Kidney epithelial cell (primary cell): Measurements from ENCODE around the gene ZDHHC13. TPM values are rescaled to one million over a fixed set of nuclear protein-coding genes. Genes with fewer than 3 reads are reported as not detected.

Experiments
- DNase-seq: peaks from one replicate; pipeline ENCODE4 v3.0.0-alpha.2; 2010; ENCODE audit warnings: low read depth
- H3K27me3 ChIP-seq: 2 replicates; pipeline ENCODE4 v1.6.0; 2011; ENCODE audit warnings: low read length; ENCODE audit not compliant: control insufficient read depth, insufficient read depth
- H3K36me3 ChIP-seq: 2 replicates; pipeline ENCODE4 v1.5.1; 2011; ENCODE audit warnings: low read length; ENCODE audit not compliant: control insufficient read depth, insufficient read depth
- H3K4me3 ChIP-seq: 2 replicates; pipeline ENCODE4 v1.5.1; 2011; ENCODE audit warnings: low read depth, mild to moderate bottlenecking, control low read depth, low read length
- total RNA-seq: library from RNA; depleted of rRNA; stranded (reverse); fragments of >200 nt; gene quantifications from 2 replicates; pipeline ENCODE4 v1.2.3, GENCODE V29; 2015
- TF ChIP-seq, protein P1 (sequence below): IDR thresholded peaks from 2 replicates; pipeline ENCODE4 v1.5.1; 2011; ENCODE audit warnings: mild to moderate bottlenecking, moderate library complexity, low read length, control low read depth, inconsistent platforms; ENCODE audit not compliant: insufficient read depth, poor library complexity, severe bottlenecking

The ZDHHC13 gene
- total RNA-seq, 1 donor from 2014 or later = 23.3 TPM

DNA sequence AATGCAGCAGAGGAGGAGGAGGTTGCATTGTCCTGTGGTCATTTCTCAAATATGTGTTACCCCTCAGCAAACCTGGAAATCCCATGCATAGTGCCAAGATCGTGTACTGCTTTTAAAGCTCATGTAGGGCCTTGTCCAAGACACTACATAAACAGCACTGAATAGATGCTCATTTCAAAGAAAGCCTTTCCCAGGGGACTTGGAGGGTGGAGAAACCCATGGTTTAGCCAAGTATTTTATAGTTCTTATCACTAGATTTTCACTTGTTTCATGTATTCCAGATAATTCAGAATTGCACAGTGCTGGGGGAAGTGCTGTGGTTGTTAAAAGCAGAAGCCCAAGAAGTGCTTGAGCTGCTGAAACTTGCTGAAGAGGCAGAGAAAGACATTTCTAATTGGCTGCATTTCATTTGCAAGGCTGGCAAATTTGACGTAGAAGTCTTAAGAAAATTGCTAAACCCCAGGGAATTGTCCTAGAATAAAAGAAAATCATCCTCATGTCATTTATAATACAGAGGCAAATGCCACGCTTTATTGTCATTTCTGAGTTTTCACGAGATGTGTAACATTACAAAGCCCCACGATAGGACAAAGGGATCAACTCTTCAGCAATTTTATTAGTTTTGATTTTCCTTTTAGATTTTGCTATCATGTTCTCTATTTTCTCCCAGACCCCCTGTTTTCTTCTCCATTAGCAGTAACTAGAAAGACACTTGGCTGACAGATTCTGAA is 64.7 kb downstream of the ZDHHC13 start:
- DNase-seq = no peak
- TF ChIP-seq, protein P1, sequence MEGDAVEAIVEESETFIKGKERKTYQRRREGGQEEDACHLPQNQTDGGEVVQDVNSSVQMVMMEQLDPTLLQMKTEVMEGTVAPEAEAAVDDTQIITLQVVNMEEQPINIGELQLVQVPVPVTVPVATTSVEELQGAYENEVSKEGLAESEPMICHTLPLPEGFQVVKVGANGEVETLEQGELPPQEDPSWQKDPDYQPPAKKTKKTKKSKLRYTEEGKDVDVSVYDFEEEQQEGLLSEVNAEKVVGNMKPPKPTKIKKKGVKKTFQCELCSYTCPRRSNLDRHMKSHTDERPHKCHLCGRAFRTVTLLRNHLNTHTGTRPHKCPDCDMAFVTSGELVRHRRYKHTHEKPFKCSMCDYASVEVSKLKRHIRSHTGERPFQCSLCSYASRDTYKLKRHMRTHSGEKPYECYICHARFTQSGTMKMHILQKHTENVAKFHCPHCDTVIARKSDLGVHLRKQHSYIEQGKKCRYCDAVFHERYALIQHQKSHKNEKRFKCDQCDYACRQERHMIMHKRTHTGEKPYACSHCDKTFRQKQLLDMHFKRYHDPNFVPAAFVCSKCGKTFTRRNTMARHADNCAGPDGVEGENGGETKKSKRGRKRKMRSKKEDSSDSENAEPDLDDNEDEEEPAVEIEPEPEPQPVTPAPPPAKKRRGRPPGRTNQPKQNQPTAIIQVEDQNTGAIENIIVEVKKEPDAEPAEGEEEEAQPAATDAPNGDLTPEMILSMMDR = no peak
- H3K27me3 ChIP-seq = no peaks in the 10 kb centered on the region
- H3K4me3 ChIP-seq = no peak overlapping the region
- no peaks in the 10 kb centered on the region for H3K36me3 ChIP-seq

DNA sequence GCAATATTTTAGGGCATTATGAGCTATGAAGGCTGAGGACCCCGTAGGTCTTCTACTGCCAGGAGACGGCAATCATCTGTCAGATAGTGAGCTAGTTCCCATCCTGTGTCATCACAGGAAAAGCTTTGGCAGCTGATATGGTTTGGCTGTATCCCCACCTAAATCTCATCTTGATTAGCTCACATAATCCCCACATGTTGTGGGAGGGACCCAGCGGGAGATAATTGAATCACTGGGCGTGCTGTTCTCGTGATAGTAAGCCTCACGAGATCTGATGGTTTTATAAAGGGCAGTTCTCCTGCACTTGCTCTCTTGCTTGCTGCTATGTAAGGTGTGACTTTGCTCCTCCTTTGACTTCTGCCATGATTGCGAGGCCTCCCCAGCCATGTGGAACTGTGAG is 66.7 kb downstream of the ZDHHC13 start:
- Histone ChIP-seq H3K36me3 (no peaks in the 10 kb centered on the region), H3K27me3 (no peaks in the 10 kb centered on the region), H3K4me3 (no peak overlapping the region)
- no peak for DNase-seq
- TF ChIP-seq, protein P1 = no peak

DNA sequence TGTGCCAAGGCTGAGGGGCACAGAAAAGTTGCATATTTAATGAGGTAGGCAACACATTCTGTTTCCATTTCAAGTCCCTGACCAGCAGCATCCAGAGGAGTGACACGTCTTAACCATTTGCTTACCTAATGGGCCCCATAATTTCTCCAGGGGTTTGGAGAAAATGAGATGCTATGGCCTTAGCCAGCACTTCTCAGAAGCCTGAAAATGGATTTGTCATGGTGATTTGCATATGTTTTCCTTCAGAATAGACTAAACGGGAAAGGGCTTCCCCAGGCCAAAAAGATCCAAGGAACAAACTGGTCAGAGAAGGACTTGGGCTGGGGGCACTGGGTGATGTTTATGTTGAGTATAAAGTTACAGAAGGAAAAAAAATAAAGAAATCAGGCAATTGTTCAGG is 68.1 kb downstream of the ZDHHC13 start:
- Histone ChIP-seq H3K4me3 (no peak overlapping the region), H3K36me3 (no peaks in the 10 kb centered on the region), H3K27me3 (no peaks in the 10 kb centered on the region)
- DNase-seq = no peak
- TF ChIP-seq, protein P1 = no peak

DNA sequence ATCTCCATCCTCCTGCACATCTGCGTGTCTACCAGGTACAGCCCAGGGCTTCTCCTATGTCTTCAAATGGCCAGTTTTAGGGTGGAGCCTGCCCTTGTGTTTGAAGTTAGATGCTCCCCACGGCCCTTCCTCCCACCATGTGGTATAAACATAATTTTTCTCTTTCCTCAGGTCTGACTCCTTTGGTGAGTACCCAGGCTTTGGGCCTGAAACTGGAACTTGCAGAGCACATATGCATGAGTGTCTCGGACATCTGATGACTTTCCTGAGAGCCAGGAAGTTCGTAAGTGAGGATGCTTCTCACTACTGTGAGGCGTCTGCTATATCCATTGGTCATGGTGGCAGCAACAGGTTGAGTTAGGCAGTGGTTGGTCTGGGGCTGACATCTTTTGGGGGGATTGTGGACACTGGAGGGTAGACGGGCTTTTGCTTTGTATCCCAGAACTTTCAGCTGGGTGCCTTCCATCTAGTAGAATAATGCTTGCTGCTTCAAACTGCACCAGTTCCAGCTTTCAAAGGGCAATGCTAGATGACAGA is 68.6 kb downstream of the ZDHHC13 start:
- Histone ChIP-seq H3K4me3 (no peak overlapping the region), H3K27me3 (no peaks in the 10 kb centered on the region), H3K36me3 (no peaks in the 10 kb centered on the region)
- TF ChIP-seq, protein P1 = no peak
- DNase-seq = no peak

DNA sequence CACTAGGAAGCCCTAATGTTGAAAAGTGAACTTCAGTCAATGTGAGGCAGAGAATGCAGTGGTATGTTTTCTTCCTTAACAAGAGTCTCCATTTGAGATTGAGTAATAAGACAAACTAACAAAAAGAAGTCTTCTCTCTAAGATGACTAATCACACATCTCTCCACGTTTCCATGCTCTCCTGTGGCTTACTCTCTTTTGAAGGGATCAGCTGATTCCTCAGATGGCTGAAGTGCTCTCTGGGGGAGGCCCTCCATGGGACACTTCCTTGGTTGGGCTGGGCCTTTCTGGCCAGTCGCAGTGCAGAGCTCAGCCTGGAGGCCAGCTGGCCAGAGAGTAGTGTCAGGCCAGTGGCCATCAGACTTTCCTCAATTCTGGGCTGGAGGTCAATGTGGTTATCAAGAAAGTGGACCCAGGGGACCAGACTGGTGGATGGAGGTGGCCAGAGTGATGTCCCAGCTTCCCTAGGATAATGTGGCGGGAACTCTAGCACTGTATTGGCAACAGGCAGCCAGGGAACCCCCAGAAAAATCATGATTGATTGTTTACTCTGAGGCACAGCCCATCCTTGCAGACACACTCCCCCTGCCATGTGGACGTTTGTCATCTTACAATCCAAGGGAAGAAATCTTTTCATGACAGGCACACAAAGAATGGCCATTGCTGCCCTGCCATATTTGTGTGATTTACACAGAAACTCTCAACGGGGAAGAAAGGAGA is 70.3 kb downstream of the ZDHHC13 start:
- DNase-seq = no peak
- H3K27me3 ChIP-seq = no peaks in the 10 kb centered on the region
- no peaks in the 10 kb centered on the region for H3K36me3 ChIP-seq
- no peak overlapping the region for H3K4me3 ChIP-seq
- TF ChIP-seq, protein P1 = no peak
